ENCODE measurements around the gene FAM78B.

DNA sequence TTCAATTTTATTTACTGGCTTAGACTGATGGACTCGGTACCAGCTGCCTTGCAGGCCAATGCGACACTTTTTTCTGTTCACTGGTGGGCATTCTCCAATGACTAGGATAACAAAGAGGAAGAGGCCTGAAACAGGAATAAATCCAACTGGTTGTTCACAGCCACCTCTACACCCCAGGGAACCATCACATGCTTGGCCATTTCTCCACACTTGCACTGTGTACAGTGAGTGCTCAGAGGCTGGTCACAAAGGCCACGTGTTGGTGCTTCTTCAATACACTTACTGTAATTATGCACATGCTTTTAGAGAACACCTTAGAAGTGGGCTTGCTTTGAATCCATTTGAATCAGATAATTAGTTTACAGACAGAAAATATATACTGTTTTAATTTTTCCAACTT lies 113.4 kb downstream of the FAM78B start:
- TF ChIP-seq POLR2A (IDR thresholded peaks at IDR 0.05) (no peak), POLR2AphosphoS5 (IDR thresholded peaks at IDR 0.05) (no peak)
- TF ChIP-seq, protein P1, sequence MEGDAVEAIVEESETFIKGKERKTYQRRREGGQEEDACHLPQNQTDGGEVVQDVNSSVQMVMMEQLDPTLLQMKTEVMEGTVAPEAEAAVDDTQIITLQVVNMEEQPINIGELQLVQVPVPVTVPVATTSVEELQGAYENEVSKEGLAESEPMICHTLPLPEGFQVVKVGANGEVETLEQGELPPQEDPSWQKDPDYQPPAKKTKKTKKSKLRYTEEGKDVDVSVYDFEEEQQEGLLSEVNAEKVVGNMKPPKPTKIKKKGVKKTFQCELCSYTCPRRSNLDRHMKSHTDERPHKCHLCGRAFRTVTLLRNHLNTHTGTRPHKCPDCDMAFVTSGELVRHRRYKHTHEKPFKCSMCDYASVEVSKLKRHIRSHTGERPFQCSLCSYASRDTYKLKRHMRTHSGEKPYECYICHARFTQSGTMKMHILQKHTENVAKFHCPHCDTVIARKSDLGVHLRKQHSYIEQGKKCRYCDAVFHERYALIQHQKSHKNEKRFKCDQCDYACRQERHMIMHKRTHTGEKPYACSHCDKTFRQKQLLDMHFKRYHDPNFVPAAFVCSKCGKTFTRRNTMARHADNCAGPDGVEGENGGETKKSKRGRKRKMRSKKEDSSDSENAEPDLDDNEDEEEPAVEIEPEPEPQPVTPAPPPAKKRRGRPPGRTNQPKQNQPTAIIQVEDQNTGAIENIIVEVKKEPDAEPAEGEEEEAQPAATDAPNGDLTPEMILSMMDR (IDR thresholded peaks at IDR 0.05): no peak
